GM18502 (cell line): ENCODE results near the gene ABCA5.
"Not testable (repeated sequence)": the region's sequence is repeated elsewhere in the genome, so short reads cannot be mapped to it uniquely, and the experiment has no call there.

Experiments used
- ATAC-seq: cut with Tn5 transposase; IDR thresholded peaks from one replicate; pipeline ENCODE4 v1.9.1; 2021; ENCODE audit warnings: mild to moderate bottlenecking; ENCODE audit not compliant: unreplicated experiment, poor library complexity

ABCA5 gene

DNA sequence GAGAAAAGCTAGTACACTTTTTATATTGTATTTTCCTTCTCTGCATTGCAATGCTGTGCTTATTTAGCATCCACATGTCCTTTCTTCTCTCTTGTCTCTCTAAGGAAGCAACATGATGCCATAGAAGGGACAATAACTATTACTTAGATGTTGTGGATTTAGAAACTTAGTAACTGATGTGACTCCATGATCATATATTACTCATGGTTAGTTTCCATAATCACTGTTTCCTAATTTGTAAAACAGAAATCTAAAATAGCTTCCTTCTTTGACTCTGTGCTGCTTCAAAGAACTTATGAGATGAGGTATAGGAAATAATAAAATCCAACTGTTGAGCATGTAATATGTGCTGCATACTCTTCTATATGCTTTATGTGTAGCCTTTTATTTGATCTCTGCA, 6.6 kb upstream of the ABCA5 start:
- no peak for ATAC-seq

- no peak for ATAC-seq
Observed at GRCh38 chr17:69331756-69332155, 4.8 kb upstream of the ABCA5 start.

- peak; percentile 2 for ATAC-seq
Observed at GRCh38 chr17:69326377-69327059, 415 bp downstream of the ABCA5 start.

DNA sequence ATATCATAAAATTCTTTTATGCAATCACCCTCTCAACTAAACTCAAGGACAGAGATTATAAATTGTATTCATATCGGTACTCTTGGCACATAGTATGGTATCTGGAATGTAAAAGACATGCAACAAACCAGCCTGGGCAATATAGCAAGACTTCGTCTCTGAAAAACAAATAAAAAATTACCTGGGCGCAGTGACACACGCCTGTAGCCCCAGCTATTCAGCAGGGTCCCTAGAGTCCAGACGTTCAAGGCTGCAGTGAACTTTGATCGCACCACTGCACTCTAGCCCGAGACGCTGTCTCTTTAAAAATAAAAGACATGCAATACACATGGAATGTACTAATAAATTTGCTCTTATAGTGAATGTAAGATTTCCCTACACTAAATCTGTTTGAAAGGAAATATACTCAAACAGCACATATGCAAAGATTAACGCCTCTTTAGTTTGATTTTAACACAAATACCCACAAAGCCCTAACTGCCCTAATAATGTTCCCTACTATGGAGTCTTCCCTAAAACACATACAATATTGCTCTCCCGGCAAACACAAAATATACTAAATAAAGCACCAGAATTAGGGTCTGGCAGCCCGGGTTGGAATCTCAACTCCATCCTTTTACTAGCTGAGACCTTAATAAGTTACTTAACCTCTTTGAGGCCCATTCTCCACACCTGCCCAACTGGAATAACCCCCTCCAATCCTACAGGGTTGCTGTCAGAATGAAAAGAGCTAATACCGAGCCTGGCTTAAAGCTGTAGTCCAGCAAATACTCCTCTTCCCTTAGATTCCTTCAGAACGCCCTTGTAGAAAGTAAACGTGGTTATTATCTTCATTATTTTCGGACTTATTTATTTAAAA, 1.2 kb downstream of the ABCA5 start:
- ATAC-seq, result no peak

GRCh38 chr17:69323806-69324205, 3.1 kb downstream of the ABCA5 start:
- ATAC-seq, result no peak

GRCh38 chr17:69320908-69321238, 6.1 kb downstream of the ABCA5 start:
- no peak for ATAC-seq

GRCh38 chr17:69320210-69320907, 6.6 kb downstream of the ABCA5 start:
- no peak for ATAC-seq

- ATAC-seq, result no peak
Observed at GRCh38 chr17:69317625-69318024, 9.3 kb downstream of the ABCA5 start.

- no peak for ATAC-seq
Observed at GRCh38 chr17:69314246-69315065, 12.5 kb downstream of the ABCA5 start.

DNA sequence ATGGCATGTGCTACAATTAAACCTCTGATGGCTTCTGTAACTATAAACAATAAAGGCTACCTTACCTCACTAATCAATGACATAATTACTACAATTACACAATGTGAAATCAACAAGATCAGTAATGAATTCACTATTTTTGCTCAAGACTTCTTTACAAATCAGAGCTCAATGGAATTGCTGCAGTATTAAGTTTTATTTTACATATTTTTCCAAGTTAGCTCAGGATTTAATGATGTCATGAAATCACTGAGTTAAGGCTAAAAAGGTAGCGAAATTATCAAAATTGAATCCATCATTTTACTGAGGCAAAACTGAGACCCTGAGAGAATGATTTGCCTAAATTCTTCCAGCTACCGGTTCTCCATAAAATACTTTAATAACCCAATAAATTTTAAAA, 21.8 kb downstream of the ABCA5 start:
- ATAC-seq, result no peak

DNA sequence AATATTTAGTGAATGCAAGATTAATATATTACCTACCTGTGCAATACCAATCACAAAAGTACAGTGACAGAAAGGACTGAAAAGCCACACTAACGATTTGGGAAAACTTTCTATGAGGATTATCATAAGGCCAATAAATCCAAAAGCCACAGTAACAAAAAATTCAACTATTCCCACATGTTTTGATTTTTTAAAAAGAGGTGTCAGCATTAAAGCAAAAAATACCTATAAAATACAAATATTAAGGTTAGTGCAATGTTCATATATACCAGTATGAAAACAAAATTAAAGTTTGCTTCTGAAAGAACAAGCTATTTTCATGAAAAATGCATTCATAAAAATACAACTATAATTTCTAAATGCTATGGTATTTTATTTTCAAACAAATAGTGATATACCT, 24.3 kb downstream of the ABCA5 start:
- ATAC-seq, result no peak

GRCh38 chr17:69300222-69300621, 26.7 kb downstream of the ABCA5 start:
- no peak for ATAC-seq

DNA sequence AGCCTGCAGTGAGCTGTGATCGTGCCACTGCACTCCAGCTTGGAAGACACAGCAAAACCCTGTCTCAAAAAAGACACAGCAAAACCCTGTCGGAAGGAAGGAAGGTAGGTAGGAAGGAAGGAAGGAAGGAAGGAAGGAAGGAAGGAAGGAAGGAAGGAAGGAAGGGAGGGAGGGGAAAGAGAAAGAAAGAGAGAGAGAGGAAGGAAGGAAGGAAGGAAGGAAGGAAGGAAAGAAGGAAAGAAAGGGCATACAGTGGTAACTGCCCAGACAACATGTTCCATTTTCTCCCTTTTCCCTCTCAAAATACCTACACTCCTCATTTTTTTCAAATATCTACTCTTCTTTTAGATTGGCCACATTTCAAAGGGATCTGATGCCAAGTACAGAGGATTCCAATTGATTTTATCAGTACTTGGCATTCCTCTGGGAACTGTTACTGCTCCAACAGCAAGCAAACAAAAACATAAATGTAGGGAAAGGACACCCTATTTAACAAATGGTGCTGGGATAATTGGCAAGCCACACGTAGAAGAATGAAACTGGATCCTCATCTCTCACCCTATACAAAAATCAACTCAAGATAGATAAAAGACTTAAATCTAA, 28.7 kb downstream of the ABCA5 start:
- not testable (repeated sequence) for ATAC-seq

GRCh38 chr17:69287168-69287567, 39.8 kb downstream of the ABCA5 start:
- no peak for ATAC-seq

- no peak for ATAC-seq
Observed at GRCh38 chr17:69286257-69286656, 40.7 kb downstream of the ABCA5 start.

- no peak for ATAC-seq
Observed at GRCh38 chr17:69284646-69285045, 42.3 kb downstream of the ABCA5 start.

DNA sequence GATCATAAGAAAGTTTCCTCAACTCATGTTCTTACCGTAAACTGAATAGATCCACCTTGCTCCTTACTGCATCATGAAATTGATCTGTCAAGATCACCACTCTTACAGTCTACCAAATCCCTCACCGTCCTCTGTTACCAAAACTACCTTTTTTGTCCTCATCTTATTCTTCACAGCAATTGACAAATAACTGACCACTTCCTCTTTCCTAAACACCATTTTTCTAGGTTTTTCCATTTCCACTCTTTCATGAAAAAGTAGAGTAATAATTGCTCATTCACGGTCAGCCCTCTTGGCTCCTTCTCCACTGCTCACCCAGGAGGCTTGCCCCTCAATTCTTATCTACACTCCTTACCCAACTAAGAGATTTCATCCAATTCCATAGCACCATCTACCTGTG, 44.9 kb downstream of the ABCA5 start:
- no peak for ATAC-seq

DNA sequence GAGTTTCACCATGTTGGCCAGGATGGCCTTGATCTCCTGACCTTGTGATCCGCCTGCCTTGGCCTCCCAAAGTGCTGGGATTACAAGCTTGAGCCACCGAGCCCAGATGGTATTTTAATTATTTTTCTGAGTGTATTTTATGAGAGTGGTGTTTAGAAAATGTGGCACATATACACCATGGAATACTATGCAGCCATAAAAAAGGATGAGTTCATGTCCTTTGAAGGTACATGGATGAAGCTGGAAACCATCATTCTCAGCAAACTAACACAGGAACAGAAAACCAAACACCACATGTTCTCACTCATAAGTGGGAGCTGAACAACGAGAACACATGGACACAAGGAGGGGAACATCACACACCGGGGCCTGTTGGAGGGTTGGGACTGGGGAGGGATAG, 50.7 kb downstream of the ABCA5 start:
- ATAC-seq, result not testable (repeated sequence)

GRCh38 chr17:69275751-69276150, 51.2 kb downstream of the ABCA5 start:
- no peak for ATAC-seq

DNA sequence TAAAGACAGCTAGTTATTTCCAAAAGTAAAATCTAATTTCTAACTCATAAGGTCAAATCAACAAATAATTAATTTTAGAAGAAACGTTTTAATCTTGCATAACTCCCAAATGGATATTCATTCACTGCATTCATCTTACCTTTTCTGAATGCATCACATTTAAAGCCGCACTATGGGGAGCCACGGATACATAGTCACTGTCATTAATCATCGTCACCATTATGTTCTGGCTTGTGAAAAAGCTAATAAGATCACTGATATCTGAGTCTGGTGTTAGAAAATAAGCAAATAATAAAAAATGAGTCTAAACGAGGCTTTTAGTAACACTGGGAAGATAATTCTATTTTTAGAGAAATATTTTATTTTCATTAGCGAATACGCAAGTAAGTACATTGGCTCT, 55.9 kb downstream of the ABCA5 start:
- ATAC-seq, result no peak
